Measurements from ENCODE around the gene MUSK. TPM values are rescaled to one million over a fixed set of nuclear protein-coding genes. Genes with fewer than 3 reads are reported as not detected.

The MUSK gene
- total RNA-seq (2012; rRNA removed) = 1.0 and 4.8 TPM in 2 replicates

GRCh38 chr9:110668570-110669167 lies at the start of gene MUSK:
Gene MUSK (plus strand): TSS chr9:110668791. CDS start chr9:110668905, 114 bp downstream.
- Histone ChIP-seq H3K27me3 (ENCODE audit: control insufficient read depth, insufficient read depth, low read length) (no peaks in the 10 kb centered on the region), H3K9me3 (replicated peaks; ENCODE audit: low read length) (no peaks in the 10 kb centered on the region), H3K4me3 (ENCODE audit: low read length) (peak within 1 kb of the TSS; percentile 65), H3K36me3 (ENCODE audit: insufficient read depth, low read length) (no peaks in the 10 kb centered on the region), H3K4me1 (ENCODE audit: control insufficient read depth, insufficient read depth, low read length) (peaks cover 32% of the 10 kb centered on the region), H3K9ac (ENCODE audit: low read depth, low read length) (peak within 1 kb of the TSS; percentile 82), H3K4me2 (ENCODE audit: low read length) (peak within 1 kb of the TSS; percentile 71)

- no peaks in the 10 kb centered on the region for H3K27me3 ChIP-seq (ENCODE audit: control insufficient read depth, insufficient read depth, low read length)
- H3K4me1 ChIP-seq (ENCODE audit: control insufficient read depth, insufficient read depth, low read length) = no peaks in the 10 kb centered on the region
- no peak overlapping the region for H3K4me3 ChIP-seq (ENCODE audit: low read length)
- H3K4me2 ChIP-seq (ENCODE audit: low read length) = no peak overlapping the region
- H3K9ac ChIP-seq (ENCODE audit: low read depth, low read length) = no peak overlapping the region
- H3K36me3 ChIP-seq (ENCODE audit: insufficient read depth, low read length) = no peaks in the 10 kb centered on the region
- no peaks in the 10 kb centered on the region for H3K9me3 ChIP-seq (replicated peaks; ENCODE audit: low read length)
Measured at GRCh38 chr9:110619831-110620230, 48.8 kb upstream of the MUSK start.

GRCh38 chr9:110620726-110621125 lies 47.9 kb upstream of the MUSK start:
- Histone ChIP-seq H3K4me2 (ENCODE audit: low read length) (no peak overlapping the region), H3K4me3 (ENCODE audit: low read length) (no peak overlapping the region), H3K4me1 (ENCODE audit: control insufficient read depth, insufficient read depth, low read length) (no peaks in the 10 kb centered on the region), H3K9ac (ENCODE audit: low read depth, low read length) (no peak overlapping the region), H3K36me3 (ENCODE audit: insufficient read depth, low read length) (no peaks in the 10 kb centered on the region), H3K27me3 (ENCODE audit: control insufficient read depth, insufficient read depth, low read length) (no peaks in the 10 kb centered on the region), H3K9me3 (replicated peaks; ENCODE audit: low read length) (no peaks in the 10 kb centered on the region)

GRCh38 chr9:110622368-110622767 lies 46.2 kb upstream of the MUSK start:
- peaks cover 14% of the 10 kb centered on the region for H3K4me1 ChIP-seq (ENCODE audit: control insufficient read depth, insufficient read depth, low read length)
- no peak overlapping the region for H3K4me3 ChIP-seq (ENCODE audit: low read length)
- no peaks in the 10 kb centered on the region for H3K9me3 ChIP-seq (replicated peaks; ENCODE audit: low read length)
- H3K36me3 ChIP-seq (ENCODE audit: insufficient read depth, low read length) = no peaks in the 10 kb centered on the region
- no peaks in the 10 kb centered on the region for H3K27me3 ChIP-seq (ENCODE audit: control insufficient read depth, insufficient read depth, low read length)
- no peak overlapping the region for H3K4me2 ChIP-seq (ENCODE audit: low read length)
- no peak overlapping the region for H3K9ac ChIP-seq (ENCODE audit: low read depth, low read length)

DNA sequence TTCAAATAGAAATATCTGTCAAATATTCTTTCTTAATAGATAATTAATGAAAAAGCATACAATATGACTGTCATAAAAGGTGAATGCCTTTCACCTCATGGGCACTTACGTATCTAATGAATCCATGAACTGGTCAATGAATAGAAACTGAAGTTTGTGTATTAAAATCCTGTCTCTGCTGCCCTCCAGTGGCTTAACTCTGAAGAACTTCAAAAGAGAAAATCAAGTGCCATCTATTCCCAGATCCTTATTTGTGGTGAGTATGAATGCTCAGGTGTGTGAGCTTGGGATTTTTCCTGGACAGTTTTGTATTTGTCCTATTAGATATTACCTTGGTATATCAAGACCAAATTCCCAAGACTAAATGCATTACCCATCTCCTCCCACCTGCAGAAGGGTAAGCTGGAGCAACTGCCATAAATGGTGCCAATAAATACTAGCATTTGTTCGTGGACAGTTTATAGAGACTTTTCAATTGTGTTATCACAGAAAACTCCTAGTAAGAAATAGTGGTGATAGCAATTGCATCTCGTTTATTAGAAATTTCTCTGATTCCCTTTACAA lies 45.0 kb upstream of the MUSK start:
- H3K36me3 ChIP-seq (ENCODE audit: insufficient read depth, low read length) = no peaks in the 10 kb centered on the region
- no peaks in the 10 kb centered on the region for H3K9me3 ChIP-seq (replicated peaks; ENCODE audit: low read length)
- no peak overlapping the region for H3K9ac ChIP-seq (ENCODE audit: low read depth, low read length)
- no peak overlapping the region for H3K4me3 ChIP-seq (ENCODE audit: low read length)
- no peaks in the 10 kb centered on the region for H3K27me3 ChIP-seq (ENCODE audit: control insufficient read depth, insufficient read depth, low read length)
- no peak overlapping the region for H3K4me2 ChIP-seq (ENCODE audit: low read length)
- peaks cover 14% of the 10 kb centered on the region for H3K4me1 ChIP-seq (ENCODE audit: control insufficient read depth, insufficient read depth, low read length)

DNA sequence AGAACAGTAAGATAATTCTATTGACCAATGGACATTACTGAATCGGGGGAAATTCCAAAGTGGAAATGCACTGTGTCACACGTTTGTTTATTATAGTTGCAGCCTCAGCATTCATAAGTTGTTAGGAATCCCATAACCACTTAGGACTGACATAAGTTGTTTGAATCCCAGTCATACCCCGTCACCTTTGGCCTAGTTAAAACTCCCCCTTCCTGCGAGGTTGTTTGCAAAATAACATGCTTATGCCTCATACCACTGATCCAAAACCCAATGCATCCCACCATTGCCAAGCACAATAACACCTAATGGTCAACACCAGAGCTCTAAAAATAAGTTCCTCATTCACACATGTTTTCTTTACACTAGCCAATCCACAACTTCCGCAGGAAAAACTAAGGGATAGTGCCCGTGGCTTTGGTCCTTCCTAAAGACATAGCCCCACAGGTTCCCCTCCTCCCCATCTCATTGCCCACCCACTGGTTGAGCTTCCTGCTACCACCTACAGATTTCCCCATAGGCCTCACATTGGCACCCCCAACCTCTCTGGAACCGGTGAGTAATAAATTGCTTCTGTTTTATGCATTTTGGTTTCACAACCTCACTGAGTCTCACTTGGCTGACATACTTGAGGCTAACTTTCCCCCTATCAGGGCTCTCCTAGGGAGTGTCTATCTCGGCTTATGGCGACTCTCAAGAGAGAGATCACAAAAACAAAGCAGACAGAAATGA lies 42.3 kb upstream of the MUSK start:
- Histone ChIP-seq H3K4me3 (ENCODE audit: low read length) (no peak overlapping the region), H3K4me1 (ENCODE audit: control insufficient read depth, insufficient read depth, low read length) (peaks cover 14% of the 10 kb centered on the region), H3K9ac (ENCODE audit: low read depth, low read length) (no peak overlapping the region), H3K27me3 (ENCODE audit: control insufficient read depth, insufficient read depth, low read length) (no peaks in the 10 kb centered on the region), H3K36me3 (ENCODE audit: insufficient read depth, low read length) (no peaks in the 10 kb centered on the region), H3K9me3 (replicated peaks; ENCODE audit: low read length) (no peaks in the 10 kb centered on the region), H3K4me2 (ENCODE audit: low read length) (peak overlapping the region; percentile 55)

DNA sequence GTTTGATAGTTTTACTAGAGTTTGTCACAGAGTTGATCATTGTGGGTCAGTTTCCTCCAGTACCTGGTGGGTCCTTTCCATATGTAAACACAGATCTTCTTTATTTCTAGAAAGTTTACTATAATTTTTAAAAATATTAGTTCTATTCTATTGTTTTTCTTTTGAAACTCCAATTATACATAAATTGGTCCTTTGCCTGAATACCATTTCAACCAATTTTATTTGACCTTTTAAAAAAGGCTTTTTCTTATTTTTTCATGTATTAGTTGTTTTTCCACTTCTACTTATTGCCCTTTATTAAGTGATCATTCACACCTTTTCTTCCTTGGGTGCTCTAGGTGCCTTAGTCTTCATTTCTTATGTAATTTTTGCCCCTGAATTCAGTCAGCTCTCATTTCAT lies 33.0 kb upstream of the MUSK start:
- Histone ChIP-seq H3K36me3 (ENCODE audit: insufficient read depth, low read length) (no peaks in the 10 kb centered on the region), H3K4me1 (ENCODE audit: control insufficient read depth, insufficient read depth, low read length) (peaks cover 11% of the 10 kb centered on the region), H3K9ac (ENCODE audit: low read depth, low read length) (no peak overlapping the region), H3K4me2 (ENCODE audit: low read length) (no peak overlapping the region), H3K9me3 (replicated peaks; ENCODE audit: low read length) (peaks cover 3% of the 10 kb centered on the region), H3K27me3 (ENCODE audit: control insufficient read depth, insufficient read depth, low read length) (no peaks in the 10 kb centered on the region), H3K4me3 (ENCODE audit: low read length) (no peak overlapping the region)

GRCh38 chr9:110638381-110638954 lies 30.1 kb upstream of the MUSK start:
- H3K36me3 ChIP-seq (ENCODE audit: insufficient read depth, low read length) = no peaks in the 10 kb centered on the region
- peaks cover 3% of the 10 kb centered on the region for H3K9me3 ChIP-seq (replicated peaks; ENCODE audit: low read length)
- peaks cover 22% of the 10 kb centered on the region for H3K4me1 ChIP-seq (ENCODE audit: control insufficient read depth, insufficient read depth, low read length)
- H3K4me2 ChIP-seq (ENCODE audit: low read length) = no peak overlapping the region
- peak overlapping the region; percentile 64 for H3K9ac ChIP-seq (ENCODE audit: low read depth, low read length)
- no peaks in the 10 kb centered on the region for H3K27me3 ChIP-seq (ENCODE audit: control insufficient read depth, insufficient read depth, low read length)
- no peak overlapping the region for H3K4me3 ChIP-seq (ENCODE audit: low read length)

- peak overlapping the region; percentile 46 for H3K4me2 ChIP-seq (ENCODE audit: low read length)
- H3K27me3 ChIP-seq (ENCODE audit: control insufficient read depth, insufficient read depth, low read length) = no peaks in the 10 kb centered on the region
- peaks cover 1% of the 10 kb centered on the region for H3K9me3 ChIP-seq (replicated peaks; ENCODE audit: low read length)
- peaks cover 22% of the 10 kb centered on the region for H3K4me1 ChIP-seq (ENCODE audit: control insufficient read depth, insufficient read depth, low read length)
- no peaks in the 10 kb centered on the region for H3K36me3 ChIP-seq (ENCODE audit: insufficient read depth, low read length)
- no peak overlapping the region for H3K4me3 ChIP-seq (ENCODE audit: low read length)
- peak overlapping the region; percentile 21 for H3K9ac ChIP-seq (ENCODE audit: low read depth, low read length)
Measured at GRCh38 chr9:110640736-110641135, 27.9 kb upstream of the MUSK start.

DNA sequence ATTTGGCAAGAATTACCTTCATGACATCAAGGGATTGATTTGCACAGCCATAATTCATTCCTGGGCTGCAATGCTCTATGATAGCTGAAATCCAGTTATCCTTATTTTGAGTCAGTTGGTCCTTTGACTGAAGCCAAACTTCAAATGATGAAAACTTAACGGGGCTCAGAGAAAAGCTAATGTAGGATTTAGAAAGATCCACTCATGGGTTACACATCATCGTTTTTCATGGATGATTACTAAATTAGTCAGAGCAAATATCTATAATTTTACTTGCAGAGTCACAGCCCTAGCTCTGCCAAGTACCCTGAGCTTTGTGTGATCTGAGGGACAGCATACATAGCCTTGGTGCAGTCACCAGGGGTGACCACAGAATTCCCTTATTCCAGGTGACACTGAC lies 27.3 kb upstream of the MUSK start:
- H3K9me3 ChIP-seq (replicated peaks; ENCODE audit: low read length) = no peaks in the 10 kb centered on the region
- no peak overlapping the region for H3K4me3 ChIP-seq (ENCODE audit: low read length)
- H3K9ac ChIP-seq (ENCODE audit: low read depth, low read length) = peak overlapping the region; percentile 21
- peaks cover 22% of the 10 kb centered on the region for H3K4me1 ChIP-seq (ENCODE audit: control insufficient read depth, insufficient read depth, low read length)
- no peaks in the 10 kb centered on the region for H3K27me3 ChIP-seq (ENCODE audit: control insufficient read depth, insufficient read depth, low read length)
- no peaks in the 10 kb centered on the region for H3K36me3 ChIP-seq (ENCODE audit: insufficient read depth, low read length)
- peak overlapping the region; percentile 46 for H3K4me2 ChIP-seq (ENCODE audit: low read length)

- Histone ChIP-seq H3K4me1 (ENCODE audit: control insufficient read depth, insufficient read depth, low read length) (peaks cover 43% of the 10 kb centered on the region), H3K27me3 (ENCODE audit: control insufficient read depth, insufficient read depth, low read length) (no peaks in the 10 kb centered on the region), H3K4me3 (ENCODE audit: low read length) (no peak overlapping the region), H3K36me3 (ENCODE audit: insufficient read depth, low read length) (no peaks in the 10 kb centered on the region), H3K9me3 (replicated peaks; ENCODE audit: low read length) (no peaks in the 10 kb centered on the region), H3K4me2 (ENCODE audit: low read length) (no peak overlapping the region), H3K9ac (ENCODE audit: low read depth, low read length) (no peak overlapping the region)
Measured at GRCh38 chr9:110648696-110649095, 19.9 kb upstream of the MUSK start.
